GM06990 (cell line): Measurements from ENCODE around the gene SREBF1.

Experiments
- DNase-seq: peaks from one replicate; pipeline ENCODE4 v3.0.0-alpha.2; 2011; ENCODE audit not compliant: insufficient read length; ENCODE audit errors: extremely low read depth
- H3K27me3 ChIP-seq: replicated peaks from 2 replicates; pipeline ENCODE4 v1.6.0; 2011; ENCODE audit warnings: low read length; ENCODE audit not compliant: control insufficient read depth, insufficient read depth
- H3K36me3 ChIP-seq: 2 replicates; pipeline ENCODE4 v1.5.1; 2011; ENCODE audit warnings: low read length; ENCODE audit not compliant: control insufficient read depth, insufficient read depth
- H3K4me3 ChIP-seq: replicated peaks from 2 replicates; pipeline ENCODE4 v1.5.1; 2011; ENCODE audit warnings: low read depth, mild to moderate bottlenecking, control low read depth, low read length
- TF ChIP-seq, protein P1 (sequence below): IDR thresholded peaks from 2 replicates; pipeline ENCODE4 v1.5.1; 2011; ENCODE audit warnings: low read length, control low read depth, mild to moderate bottlenecking, inconsistent platforms; ENCODE audit not compliant: insufficient read depth, poor library complexity, severe bottlenecking

Gene SREBF1

GRCh38 chr17:17880577-17881196 lies 43.9 kb upstream of the SREBF1 start:
- peaks cover 10% of the 10 kb centered on the region for H3K36me3 ChIP-seq
- DNase-seq: no peak
- TF ChIP-seq, protein P1, sequence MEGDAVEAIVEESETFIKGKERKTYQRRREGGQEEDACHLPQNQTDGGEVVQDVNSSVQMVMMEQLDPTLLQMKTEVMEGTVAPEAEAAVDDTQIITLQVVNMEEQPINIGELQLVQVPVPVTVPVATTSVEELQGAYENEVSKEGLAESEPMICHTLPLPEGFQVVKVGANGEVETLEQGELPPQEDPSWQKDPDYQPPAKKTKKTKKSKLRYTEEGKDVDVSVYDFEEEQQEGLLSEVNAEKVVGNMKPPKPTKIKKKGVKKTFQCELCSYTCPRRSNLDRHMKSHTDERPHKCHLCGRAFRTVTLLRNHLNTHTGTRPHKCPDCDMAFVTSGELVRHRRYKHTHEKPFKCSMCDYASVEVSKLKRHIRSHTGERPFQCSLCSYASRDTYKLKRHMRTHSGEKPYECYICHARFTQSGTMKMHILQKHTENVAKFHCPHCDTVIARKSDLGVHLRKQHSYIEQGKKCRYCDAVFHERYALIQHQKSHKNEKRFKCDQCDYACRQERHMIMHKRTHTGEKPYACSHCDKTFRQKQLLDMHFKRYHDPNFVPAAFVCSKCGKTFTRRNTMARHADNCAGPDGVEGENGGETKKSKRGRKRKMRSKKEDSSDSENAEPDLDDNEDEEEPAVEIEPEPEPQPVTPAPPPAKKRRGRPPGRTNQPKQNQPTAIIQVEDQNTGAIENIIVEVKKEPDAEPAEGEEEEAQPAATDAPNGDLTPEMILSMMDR: no peak
- no peaks in the 10 kb centered on the region for H3K27me3 ChIP-seq
- no peak overlapping the region for H3K4me3 ChIP-seq

GRCh38 chr17:17877529-17878358 lies 41.0 kb upstream of the SREBF1 start:
- H3K4me3 ChIP-seq: no peak overlapping the region
- DNase-seq: no peak
- TF ChIP-seq, protein P1: no peak
- no peaks in the 10 kb centered on the region for H3K27me3 ChIP-seq
- H3K36me3 ChIP-seq: peaks cover 10% of the 10 kb centered on the region

GRCh38 chr17:17876959-17877528 lies 40.3 kb upstream of the SREBF1 start:
- H3K36me3 ChIP-seq: peaks cover 10% of the 10 kb centered on the region
- no peaks in the 10 kb centered on the region for H3K27me3 ChIP-seq
- DNase-seq: no peak
- no peak overlapping the region for H3K4me3 ChIP-seq
- TF ChIP-seq, protein P1: no peak

- TF ChIP-seq, protein P1: no peak
- no peaks in the 10 kb centered on the region for H3K27me3 ChIP-seq
- no peak for DNase-seq
- H3K36me3 ChIP-seq: peaks cover 9% of the 10 kb centered on the region
- no peak overlapping the region for H3K4me3 ChIP-seq
These were observed 37.7 kb upstream of the SREBF1 start for GRCh38 chr17:17874478-17874877.

DNA sequence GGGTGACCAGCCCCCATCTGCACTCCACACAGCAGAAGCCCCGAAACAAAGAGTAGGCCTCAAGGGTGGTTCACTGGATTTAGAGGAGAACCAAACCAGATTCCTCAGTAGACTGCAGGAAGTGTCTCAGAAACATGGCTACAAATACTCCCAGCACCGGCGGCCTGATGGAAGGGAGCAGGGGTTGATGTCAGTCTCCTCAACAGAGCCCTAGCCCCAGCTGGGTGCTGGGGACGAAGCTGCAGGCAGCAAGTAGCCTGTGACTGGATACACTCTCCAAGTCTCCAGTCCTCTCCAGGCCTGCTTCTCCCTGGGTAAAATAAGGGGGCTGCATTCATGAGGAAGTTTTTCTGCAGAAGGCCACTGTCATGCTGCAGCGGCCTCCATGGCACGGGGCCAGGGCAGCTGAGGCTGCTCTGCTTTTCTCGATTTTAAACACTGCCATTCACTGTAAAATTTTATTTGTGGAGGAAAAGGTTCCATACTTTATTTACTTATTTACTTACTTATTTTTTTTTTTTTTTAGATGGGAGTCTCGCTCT lies 36.7 kb upstream of the SREBF1 start:
- DNase-seq: no peak
- Histone ChIP-seq H3K36me3 (peaks cover 7% of the 10 kb centered on the region), H3K27me3 (no peaks in the 10 kb centered on the region), H3K4me3 (no peak overlapping the region)
- TF ChIP-seq, protein P1: no peak
